Immature natural killer cell (primary cell): ENCODE data around the gene EIF4A2. TPM values are rescaled to one million over a fixed set of nuclear protein-coding genes. Genes with fewer than 3 reads are reported as not detected.

Source experiments
- DNase-seq, 3 donors: peaks; one replicate each; pipeline ENCODE4 v3.0.0; 2022; ENCODE audit warnings: mixed read lengths in 1 of 3
- H3K27ac Mint-ChIP-seq, 6 donors: one replicate each; pipeline ENCODE4 v1.8.0; 2020; ENCODE audit warnings: mixed read lengths in 6 of 6, mild to moderate bottlenecking in 5 of 6, inconsistent platforms in 4 of 6, moderate library complexity in 3 of 6
- H3K27me3 Mint-ChIP-seq, 3 donors: one replicate each; pipeline ENCODE4 v1.8.0; 2020 to 2021; ENCODE audit warnings: low read depth in 3 of 3, mild to moderate bottlenecking in 3 of 3, mixed read lengths in 3 of 3, moderate library complexity in 3 of 3, inconsistent platforms in 1 of 3
- H3K36me3 Mint-ChIP-seq, 3 donors: one replicate each; pipeline ENCODE4 v1.8.0; 2020; ENCODE audit warnings: mixed read lengths in 3 of 3, inconsistent platforms in 2 of 3, mild to moderate bottlenecking in 2 of 3
- H3K4me1 Mint-ChIP-seq, 2 donors: one replicate each; pipeline ENCODE4 v1.8.0; 2020; ENCODE audit warnings: inconsistent platforms in 2 of 2, mild to moderate bottlenecking in 2 of 2, mixed read lengths in 2 of 2, moderate library complexity in 1 of 2
- H3K4me3 Mint-ChIP-seq, 5 donors: one replicate each; pipeline ENCODE4 v1.8.0; 2020; ENCODE audit warnings: mild to moderate bottlenecking in 5 of 5, mixed read lengths in 5 of 5, inconsistent platforms in 3 of 5, moderate library complexity in 3 of 5
- H3K9me3 Mint-ChIP-seq, 6 donors: one replicate each; pipeline ENCODE4 v1.8.0; 2020; ENCODE audit warnings: mild to moderate bottlenecking in 6 of 6, mixed read lengths in 6 of 6, inconsistent platforms in 4 of 6, moderate library complexity in 3 of 6
- polyA plus RNA-seq, 3 donors: library from polyadenylated mRNA; unstranded; fragments of 300-500 nt; fragmentation: Illumina TruSeq; gene quantifications; one replicate each; pipeline ENCODE4 v1.2.3, GENCODE V29; 2021

The EIF4A2 gene
- polyA plus RNA-seq, 3 donors from 2014 or later: 132 to 151 (median 140) TPM

DNA sequence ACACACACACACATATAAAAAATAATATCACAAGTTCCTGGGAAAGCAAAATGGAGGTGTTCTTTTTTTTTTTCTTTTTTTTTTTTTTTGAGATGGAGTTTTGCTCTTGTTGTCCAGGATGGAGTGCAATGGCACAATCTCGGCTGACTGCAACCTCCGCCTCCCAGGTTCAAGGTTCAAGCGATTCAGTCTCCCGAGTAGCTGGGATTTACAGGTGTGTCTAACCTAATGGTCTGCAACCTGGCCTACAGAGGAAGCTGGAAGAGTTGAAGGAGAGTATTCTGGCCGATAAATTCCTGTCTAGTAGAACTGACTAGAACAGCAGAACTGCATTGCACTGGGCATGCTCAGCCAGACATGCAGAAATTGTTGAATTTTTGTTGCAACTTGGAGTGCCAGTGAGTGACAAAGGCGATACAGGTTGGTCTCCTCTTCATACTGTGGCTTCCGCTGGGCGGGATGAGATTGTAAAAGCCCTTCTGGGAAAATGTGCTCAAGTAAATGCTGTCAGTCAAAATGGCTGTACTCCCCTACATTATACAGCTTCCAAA lies 22.4 kb upstream of the EIF4A2 start:
- peaks cover 0 to 8% (median 7%) of the 10 kb centered on the region in 3 donors for H3K36me3 Mint-ChIP-seq
- peaks cover 0 to 4% (median 0%) of the 10 kb centered on the region in 6 donors for H3K9me3 Mint-ChIP-seq
- no peak overlapping the region for H3K4me3 Mint-ChIP-seq
- H3K4me1 Mint-ChIP-seq: no peaks in the 10 kb centered on the region
- H3K27ac Mint-ChIP-seq: no peak overlapping the region
- DNase-seq: no peak
- H3K27me3 Mint-ChIP-seq: peaks cover 0 to 3% (median 0%) of the 10 kb centered on the region in 3 donors

DNA sequence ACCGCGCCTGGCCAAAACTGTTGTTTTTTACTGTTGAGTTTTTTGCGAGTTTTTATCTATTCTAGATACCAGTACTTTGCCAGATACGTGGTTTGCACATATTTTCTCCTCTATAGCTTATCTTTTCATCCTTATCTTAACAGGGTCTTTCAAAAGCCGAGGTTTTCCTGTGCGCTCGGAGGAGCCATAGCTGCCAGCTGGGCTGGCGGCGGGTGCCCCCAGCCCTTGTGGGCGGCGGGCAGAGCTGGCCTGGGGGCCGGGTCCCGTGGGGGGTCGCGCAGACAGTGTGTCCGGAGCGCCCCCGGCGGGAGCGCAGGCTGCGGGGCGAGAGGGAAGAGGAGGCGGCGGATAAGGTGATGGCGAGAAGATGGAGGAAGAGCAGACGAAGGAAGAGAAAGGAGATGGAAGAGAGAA lies 11.1 kb upstream of the EIF4A2 start:
- peaks cover 18 to 22% of the 10 kb centered on the region in 2 donors for H3K4me1 Mint-ChIP-seq
- DNase-seq: no peak
- H3K27ac Mint-ChIP-seq: peak overlapping the region; percentile 86 to 91 (median 90)
- H3K9me3 Mint-ChIP-seq: no peaks in the 10 kb centered on the region
- H3K4me3 Mint-ChIP-seq: peak overlapping the region; percentile 85 to 99 (median 92)
- no peaks in the 10 kb centered on the region for H3K36me3 Mint-ChIP-seq
- peaks cover 1 to 6% (median 3%) of the 10 kb centered on the region in 3 donors for H3K27me3 Mint-ChIP-seq

DNA sequence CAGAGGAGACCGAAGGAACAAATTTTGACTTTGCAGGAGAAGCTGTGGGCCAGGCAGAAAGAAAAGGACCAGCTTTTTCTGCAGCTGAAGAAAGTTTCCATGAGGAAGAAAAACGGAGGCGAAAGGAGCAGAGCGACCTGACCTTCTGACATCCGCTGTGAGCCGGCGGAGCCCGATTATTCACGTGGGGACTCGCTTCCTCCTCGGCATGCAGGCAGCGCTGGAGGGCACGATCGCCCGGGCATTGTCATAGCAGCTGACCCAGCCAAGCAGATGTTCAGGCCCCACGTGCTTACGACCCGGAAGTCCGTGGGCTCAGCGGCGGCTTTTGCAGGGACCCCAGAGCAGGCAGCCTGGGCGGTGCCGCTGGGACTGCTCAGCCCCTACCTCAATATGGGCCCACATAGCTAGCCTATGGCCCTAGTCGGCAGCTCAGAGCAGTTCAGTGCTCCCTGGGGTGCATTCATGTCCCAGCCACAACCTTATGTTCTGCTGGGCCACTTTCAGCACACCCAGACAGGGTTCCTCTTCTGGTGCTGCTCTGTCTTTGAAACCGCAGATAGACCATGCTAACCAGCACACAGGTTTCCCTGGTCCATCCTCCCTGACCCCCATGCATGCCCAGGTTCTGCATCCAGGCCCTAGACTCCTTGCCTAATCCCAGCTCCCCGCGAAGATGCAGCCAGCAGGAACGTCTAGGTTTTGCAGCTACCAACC lies 10.5 kb upstream of the EIF4A2 start:
- peaks cover 18 to 22% of the 10 kb centered on the region in 2 donors for H3K4me1 Mint-ChIP-seq

DNA sequence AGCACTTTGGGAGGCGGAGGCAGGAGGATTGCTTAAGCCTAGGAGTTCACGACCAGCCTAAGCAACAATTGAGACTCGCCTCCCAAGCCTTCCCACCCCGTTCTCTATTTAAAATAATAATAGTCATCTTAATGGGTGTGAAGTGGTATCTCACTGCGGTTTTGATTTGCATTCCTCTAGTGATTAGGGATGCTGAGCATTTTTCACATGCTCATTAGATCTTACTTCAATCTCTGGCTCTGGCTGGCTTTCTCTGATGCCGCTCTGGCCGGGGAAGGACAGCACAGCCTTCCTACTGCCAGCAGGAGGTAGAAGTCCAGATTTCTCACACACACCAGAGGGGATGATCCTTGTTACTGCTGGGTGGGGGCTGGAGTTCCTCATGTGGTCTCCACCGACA lies 7.4 kb upstream of the EIF4A2 start:
- Mint-ChIP-seq H3K4me3 (no peak overlapping the region), H3K36me3 (no peaks in the 10 kb centered on the region)

More for the DNA sequence above, 10.5 kb upstream of the EIF4A2 start:
- no peaks in the 10 kb centered on the region for H3K9me3 Mint-ChIP-seq
- peak overlapping the region; percentile 85 to 99 (median 92) for H3K4me3 Mint-ChIP-seq
- H3K27me3 Mint-ChIP-seq: peaks cover 1 to 7% (median 3%) of the 10 kb centered on the region in 3 donors
- DNase-seq: peak; percentile 66 to 73 (median 69)
- H3K36me3 Mint-ChIP-seq: no peaks in the 10 kb centered on the region
- H3K27ac Mint-ChIP-seq: peak overlapping the region; percentile 86 to 91 (median 90)

DNA sequence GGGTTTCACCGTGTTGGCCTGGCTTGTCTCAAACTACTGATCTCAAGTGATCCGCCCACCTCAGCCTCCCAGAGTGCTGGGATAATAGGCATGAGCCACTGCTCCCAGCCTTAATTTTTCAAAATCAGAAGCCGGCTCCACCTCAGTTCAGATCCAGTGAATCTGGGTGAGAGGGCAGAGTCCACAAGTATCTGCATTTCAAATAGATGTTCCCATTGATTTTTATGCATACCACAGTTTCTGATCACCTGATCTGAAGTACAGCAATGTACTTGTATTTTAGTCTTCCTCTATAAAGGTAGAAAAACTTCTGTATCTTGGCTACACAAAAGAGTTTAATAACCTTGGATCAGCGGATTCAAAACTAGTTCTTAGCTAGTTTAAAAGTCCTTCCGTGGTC lies 4.2 kb upstream of the EIF4A2 start:
- Mint-ChIP-seq H3K4me1 (peaks cover 13 to 21% of the 10 kb centered on the region in 2 donors), H3K27ac (no peak overlapping the region), H3K4me3 (no peak overlapping the region), H3K36me3 (peaks cover 3 to 8% (median 6%) of the 10 kb centered on the region in 3 donors), H3K27me3 (peaks cover 13 to 25% (median 18%) of the 10 kb centered on the region in 3 donors), H3K9me3 (no peaks in the 10 kb centered on the region)
- DNase-seq: no peak

More for the DNA sequence above, 7.4 kb upstream of the EIF4A2 start:
- H3K27ac Mint-ChIP-seq: no peak overlapping the region
- no peaks in the 10 kb centered on the region for H3K9me3 Mint-ChIP-seq
- H3K27me3 Mint-ChIP-seq: peaks cover 1 to 6% (median 3%) of the 10 kb centered on the region in 3 donors
- no peak for DNase-seq
- peaks cover 18 to 22% of the 10 kb centered on the region in 2 donors for H3K4me1 Mint-ChIP-seq

DNA sequence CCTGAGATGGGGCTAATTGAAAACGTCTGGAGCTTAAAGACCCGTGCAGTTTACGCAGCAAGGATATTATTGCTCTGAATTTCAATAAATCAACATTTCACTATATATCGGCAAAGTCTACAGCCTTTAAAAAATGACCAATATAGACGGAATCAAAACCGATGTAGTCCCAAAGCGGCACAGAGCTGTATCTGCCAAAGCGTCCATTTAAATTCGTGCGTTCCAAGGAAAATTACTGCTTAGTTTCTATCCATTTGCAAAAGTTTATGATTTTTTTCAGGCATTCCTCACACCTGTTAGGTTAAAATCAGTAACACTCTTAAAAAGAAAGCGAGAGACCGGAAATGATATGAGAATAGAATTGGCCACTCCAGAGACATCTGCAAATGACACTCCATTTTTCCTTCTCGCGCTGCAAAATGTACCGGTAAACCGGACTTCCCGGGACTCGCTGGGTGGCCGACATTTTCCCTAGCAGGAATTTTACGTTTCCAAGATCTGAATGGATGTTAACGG lies 777 bp upstream of the EIF4A2 start:
- Mint-ChIP-seq H3K9me3 (no peaks in the 10 kb centered on the region), H3K27ac (peak overlapping the region; percentile 98 to 100 (median 99)), H3K4me3 (peak overlapping the region; percentile 97 to 100 (median 100)), H3K36me3 (peaks cover 30 to 39% (median 38%) of the 10 kb centered on the region in 3 donors), H3K4me1 (peaks cover 46 to 54% of the 10 kb centered on the region in 2 donors), H3K27me3 (peaks cover 14 to 35% (median 24%) of the 10 kb centered on the region in 3 donors)
- no peak for DNase-seq

DNA sequence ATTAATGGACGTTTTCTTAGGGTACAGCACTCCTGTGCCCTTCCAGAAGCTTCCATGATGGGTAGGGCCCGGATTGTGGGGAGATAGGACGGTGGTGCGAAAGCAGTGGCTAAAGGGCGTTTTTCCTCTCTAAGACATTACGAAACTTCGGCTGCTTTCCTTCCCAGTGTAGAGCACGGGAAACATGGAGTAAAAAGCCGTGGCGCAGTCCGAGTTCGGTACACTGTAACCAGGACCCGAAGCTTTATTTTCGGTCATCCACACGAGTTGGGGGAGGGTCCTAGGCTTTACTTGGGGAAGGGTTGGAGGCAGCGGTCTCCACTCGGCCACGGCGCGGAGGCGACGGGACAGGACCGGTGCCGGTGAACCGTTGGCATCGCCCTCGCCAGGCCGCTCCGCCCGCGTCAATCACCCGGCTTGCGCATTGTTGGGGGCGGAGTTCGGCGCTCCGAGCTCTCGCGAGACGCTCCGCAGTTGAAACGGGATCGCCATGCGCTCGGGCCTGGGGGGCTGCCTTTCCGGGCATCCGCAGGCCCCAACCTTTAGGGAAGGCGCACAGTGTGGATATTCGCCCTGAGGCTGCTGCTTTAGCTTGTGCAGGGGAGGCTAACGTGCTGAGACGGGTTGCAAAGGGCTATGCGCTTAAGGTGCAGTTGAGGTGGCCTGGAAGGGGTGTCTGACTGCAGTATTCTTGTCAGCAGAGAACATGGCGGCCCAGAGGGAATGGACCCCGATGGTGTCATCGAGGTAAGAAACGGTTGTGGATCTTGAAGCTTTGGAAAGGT lies 546 bp downstream of the EIF4A2 start:
- DNase-seq: peak; percentile 83 to 87 (median 86)
- peak overlapping the region; percentile 98 to 100 (median 99) for H3K27ac Mint-ChIP-seq
- H3K27me3 Mint-ChIP-seq: peaks cover 14 to 42% (median 29%) of the 10 kb centered on the region in 3 donors
- H3K4me1 Mint-ChIP-seq: peaks cover 59 to 67% of the 10 kb centered on the region in 2 donors
- peak overlapping the region; percentile 97 to 100 (median 100) for H3K4me3 Mint-ChIP-seq
- H3K9me3 Mint-ChIP-seq: no peaks in the 10 kb centered on the region
- H3K36me3 Mint-ChIP-seq: peaks cover 43 to 52% (median 48%) of the 10 kb centered on the region in 3 donors

DNA sequence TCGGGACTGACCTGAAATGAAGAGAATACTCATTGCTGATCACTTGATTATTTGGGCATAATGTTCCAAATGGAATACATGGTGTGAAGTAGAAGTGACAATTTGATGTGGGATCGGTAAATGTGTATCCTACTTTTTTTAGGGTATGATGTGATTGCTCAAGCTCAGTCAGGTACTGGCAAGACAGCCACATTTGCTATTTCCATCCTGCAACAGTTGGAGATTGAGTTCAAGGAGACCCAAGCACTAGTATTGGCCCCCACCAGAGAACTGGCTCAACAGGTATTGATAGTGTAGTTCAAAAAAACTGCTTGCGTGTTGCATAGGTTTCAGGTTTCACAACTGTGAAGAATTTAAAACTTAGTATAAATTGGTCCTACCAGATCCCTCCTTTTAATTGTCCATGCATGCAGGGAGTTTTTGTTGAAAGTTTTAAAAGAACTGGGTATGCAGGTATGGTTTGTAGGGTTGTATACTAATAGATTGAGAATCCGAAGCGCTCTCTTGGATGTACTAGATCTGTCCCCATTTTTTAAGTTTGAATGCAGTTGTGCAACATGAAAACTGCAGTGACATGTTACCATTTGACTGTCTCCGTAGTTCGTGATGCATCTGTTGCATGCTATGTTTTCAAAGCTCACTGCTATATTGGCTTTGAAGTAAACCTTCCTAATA lies 1.6 kb downstream of the EIF4A2 start:
- H3K4me1 Mint-ChIP-seq: peaks cover 63 to 75% of the 10 kb centered on the region in 2 donors

DNA sequence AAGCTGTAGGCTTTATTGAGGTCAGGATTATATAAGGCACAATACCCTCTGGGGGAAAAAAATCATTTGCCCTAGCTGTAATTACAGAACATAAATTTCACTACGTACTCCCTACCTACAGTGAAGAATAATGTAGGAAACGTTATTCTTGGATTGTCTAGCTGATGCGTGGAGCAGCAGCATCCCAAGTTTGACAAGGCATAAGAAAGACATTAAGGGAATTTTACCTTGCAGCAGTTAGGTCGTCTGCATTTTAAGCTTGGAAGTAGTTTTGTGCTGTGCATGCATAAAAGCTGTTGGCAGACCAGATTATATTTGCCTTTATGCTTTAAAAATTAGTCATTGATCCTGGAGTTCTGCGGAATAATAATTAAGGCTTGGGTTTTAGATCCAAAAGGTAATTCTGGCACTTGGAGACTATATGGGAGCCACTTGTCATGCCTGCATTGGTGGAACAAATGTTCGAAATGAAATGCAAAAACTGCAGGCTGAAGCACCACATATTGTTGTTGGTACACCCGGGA lies 2.2 kb downstream of the EIF4A2 start:
- Mint-ChIP-seq H3K4me1 (peaks cover 63 to 81% of the 10 kb centered on the region in 2 donors), H3K4me3 (peak overlapping the region; percentile 97 to 100 (median 100)), H3K27me3 (peaks cover 14 to 42% (median 28%) of the 10 kb centered on the region in 3 donors), H3K27ac (peak overlapping the region; percentile 98 to 100 (median 99)), H3K36me3 (peaks cover 47 to 63% (median 52%) of the 10 kb centered on the region in 3 donors), H3K9me3 (no peaks in the 10 kb centered on the region)
- no peak for DNase-seq

More for the DNA sequence above, 1.6 kb downstream of the EIF4A2 start:
- peaks cover 14 to 42% (median 28%) of the 10 kb centered on the region in 3 donors for H3K27me3 Mint-ChIP-seq
- H3K9me3 Mint-ChIP-seq: no peaks in the 10 kb centered on the region
- no peak for DNase-seq
- H3K27ac Mint-ChIP-seq: peak overlapping the region; percentile 98 to 100 (median 99)
- H3K36me3 Mint-ChIP-seq: peaks cover 47 to 58% (median 52%) of the 10 kb centered on the region in 3 donors
- peak overlapping the region; percentile 97 to 100 (median 100) for H3K4me3 Mint-ChIP-seq

DNA sequence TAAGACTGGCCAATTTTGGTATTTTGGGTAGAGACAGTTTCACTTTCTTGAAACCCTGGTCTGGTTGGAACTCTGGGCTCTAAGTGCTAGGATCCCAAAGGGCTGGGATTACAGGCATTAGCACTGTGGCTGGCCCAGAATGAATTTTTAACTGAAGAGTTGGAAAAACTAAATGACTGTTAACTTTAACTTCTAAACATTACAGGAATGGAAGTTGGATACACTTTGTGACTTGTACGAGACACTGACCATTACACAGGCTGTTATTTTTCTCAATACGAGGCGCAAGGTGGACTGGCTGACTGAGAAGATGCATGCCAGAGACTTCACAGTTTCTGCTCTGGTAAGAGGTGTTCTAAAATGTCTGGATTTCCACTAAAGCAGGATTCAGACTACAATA lies 3.5 kb downstream of the EIF4A2 start:
- Mint-ChIP-seq H3K27me3 (peaks cover 14 to 42% (median 28%) of the 10 kb centered on the region in 3 donors), H3K27ac (peak overlapping the region in 5 of 6 donors; percentile 49 to 100 (median 78)), H3K9me3 (no peaks in the 10 kb centered on the region), H3K36me3 (peaks cover 47 to 73% (median 58%) of the 10 kb centered on the region in 3 donors), H3K4me3 (peak overlapping the region in 3 of 5 donors; percentile 41 to 100 (median 97)), H3K4me1 (peaks cover 62 to 83% of the 10 kb centered on the region in 2 donors)
- DNase-seq: no peak

DNA sequence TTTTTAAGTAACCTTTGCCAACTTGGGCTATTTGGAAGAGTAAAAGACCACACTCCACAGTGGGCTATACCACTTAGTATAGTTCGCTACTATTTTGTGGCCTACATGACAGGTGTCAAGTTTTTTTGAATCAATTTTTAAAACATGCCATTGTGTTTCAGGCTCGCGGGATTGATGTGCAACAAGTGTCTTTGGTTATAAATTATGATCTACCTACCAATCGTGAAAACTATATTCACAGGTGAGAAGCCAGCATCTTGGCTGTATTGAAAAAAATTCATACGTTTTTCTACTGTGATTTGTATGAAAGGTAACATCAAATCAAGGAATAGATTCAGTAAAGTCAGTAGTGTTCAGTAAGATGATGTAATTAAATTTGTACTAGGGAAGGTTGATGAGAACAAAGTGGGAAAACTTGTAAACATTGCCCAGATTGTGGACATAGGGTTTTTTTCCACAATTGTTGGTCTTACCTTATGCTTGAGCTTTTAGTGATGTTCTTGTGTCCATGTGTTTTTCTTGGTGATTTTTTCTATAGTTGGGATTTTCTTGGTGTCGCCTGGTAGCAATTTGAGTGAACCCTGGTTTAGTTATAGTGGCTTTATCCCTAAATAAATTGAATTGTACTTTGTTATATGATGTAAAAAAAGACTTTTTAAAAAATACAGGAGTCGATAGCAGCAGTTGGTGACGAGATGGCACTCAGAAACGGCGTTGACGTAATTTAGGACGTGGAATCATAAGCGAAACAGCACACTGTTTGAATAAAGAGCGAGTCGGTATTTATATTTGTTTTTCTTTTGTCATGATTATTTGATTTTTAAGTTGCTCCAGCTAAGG lies 4.5 kb downstream of the EIF4A2 start:
- no peaks in the 10 kb centered on the region for H3K9me3 Mint-ChIP-seq
- H3K4me1 Mint-ChIP-seq: peaks cover 55 to 73% of the 10 kb centered on the region in 2 donors
- H3K27me3 Mint-ChIP-seq: peaks cover 12 to 36% (median 21%) of the 10 kb centered on the region in 3 donors
- no peak for DNase-seq
- H3K27ac Mint-ChIP-seq: peak overlapping the region; percentile 53 to 100 (median 74)
- H3K36me3 Mint-ChIP-seq: peaks cover 47 to 77% (median 60%) of the 10 kb centered on the region in 3 donors
- H3K4me3 Mint-ChIP-seq: peak overlapping the region; percentile 19 to 100 (median 43)
